LNCAP (cell line): ENCODE data around the gene CCDC88B.

Source experiments
- CTCF ChIP-seq: fragments of 450-650 bp; IDR thresholded peaks from 2 replicates; pipeline ENCODE4 v1.5.1; 2017; ENCODE audit warnings: mild to moderate bottlenecking

The CCDC88B gene

GRCh38 chr11:64367931-64368672 is 28.1 kb downstream of the CCDC88B start:
- TF ChIP-seq CTCF, result no peak

GRCh38 chr11:64368673-64369074 is 28.7 kb downstream of the CCDC88B start:
- no peak for TF ChIP-seq CTCF

- TF ChIP-seq CTCF, result no peak
These were observed 29.7 kb downstream of the CCDC88B start for GRCh38 chr11:64369440-64370421.

GRCh38 chr11:64371201-64371600 is 31.2 kb downstream of the CCDC88B start:
- TF ChIP-seq CTCF, result no peak

GRCh38 chr11:64372021-64372420 is 32.0 kb downstream of the CCDC88B start:
- TF ChIP-seq CTCF, result no peak

- no peak for TF ChIP-seq CTCF
These were observed 33.0 kb downstream of the CCDC88B start for GRCh38 chr11:64372802-64373597.

- TF ChIP-seq CTCF, result no peak
These were observed 33.6 kb downstream of the CCDC88B start for GRCh38 chr11:64373598-64373974.
